Measurements from ENCODE around the gene PRH1. TPM values are rescaled to one million over a fixed set of nuclear protein-coding genes. Genes with fewer than 3 reads are reported as not detected.

The PRH1 gene
- 3.4 and 4.3 TPM in 2 replicates for total RNA-seq

GRCh38 chr12:10884086-10884725, at the start of gene PRH1:
TSS of gene PRH1 (minus strand) at chr12:10884255. CDS start at chr12:10884217, 38 bp downstream.

GRCh38 chr12:10928746-10929286, 44.8 kb upstream of the PRH1 start, which contains the start of gene PRH2:
TSS of gene PRH2 (plus strand) at chr12:10929236. CDS start at chr12:10929274, 38 bp downstream.

GRCh38 chr12:10909462-10909861, 25.4 kb upstream of the PRH1 start, which contains the start of gene TAS2R13:
TSS of gene TAS2R13 (minus strand) at chr12:10909562. CDS start at chr12:10909298, 264 bp downstream.

GRCh38 chr12:10849425-10849878, 34.6 kb downstream of the PRH1 start, which contains the start of gene PRR4:
TSS of gene PRR4 (minus strand) at chr12:10849475. CDS start at chr12:10849437, 38 bp downstream.

Other genes with a start within 250 kb of the PRH1 start
- gene STYK1, start 210.2 kb downstream of the PRH1 start, total RNA-seq, result 1.3 and 5.1 TPM in 2 replicates
- 136 and 147 TPM in 2 replicates for gene YBX3, start 160.9 kb downstream of the PRH1 start, total RNA-seq
- not detected in 2 replicates for gene TAS2R7, start 81.6 kb downstream of the PRH1 start, total RNA-seq
- not detected in 2 replicates for gene TAS2R8, start 77.0 kb downstream of the PRH1 start, total RNA-seq
- gene TAS2R9, start 74.1 kb downstream of the PRH1 start, total RNA-seq, result not detected in 2 replicates
- gene TAS2R10, start 57.9 kb downstream of the PRH1 start, total RNA-seq, result 0.21 and 0.24 TPM in 2 replicates
- gene PRR4, start 34.8 kb downstream of the PRH1 start, total RNA-seq, result 0.64 TPM in 1 of 2 replicates, not detected in the other
- 0.48 and 0.64 TPM in 2 replicates for gene TAS2R13, start 25.3 kb upstream of the PRH1 start, total RNA-seq
- gene PRH2, start 45.0 kb upstream of the PRH1 start, total RNA-seq, result not detected in 2 replicates
- 0.96 and 1.9 TPM in 2 replicates for gene TAS2R14, start 55.0 kb upstream of the PRH1 start, total RNA-seq
- gene TAS2R50, start 102.7 kb upstream of the PRH1 start, total RNA-seq, result 0.85 and 0.96 TPM in 2 replicates
- gene TAS2R20, start 114.0 kb upstream of the PRH1 start, total RNA-seq, result 0.64 and 0.96 TPM in 2 replicates
- 0.43 and 1.2 TPM in 2 replicates for gene TAS2R19, start 138.4 kb upstream of the PRH1 start, total RNA-seq
- gene TAS2R31, start 147.2 kb upstream of the PRH1 start, total RNA-seq, result 1.2 TPM in 1 of 2 replicates, not detected in the other
- gene TAS2R46, start 178.0 kb upstream of the PRH1 start, total RNA-seq, result 0.85 and 0.96 TPM in 2 replicates
- 0.96 TPM in 1 of 2 replicates, not detected in the other for gene TAS2R43, start 208.1 kb upstream of the PRH1 start, total RNA-seq

Measured in tracheal epithelial cell (primary cell).